HEK293 (cell line): ENCODE results near the gene ITPA.

Source experiments
- CTCF ChIA-PET: fragments of 350-600 bp; formaldehyde crosslinking; extraction: SDS; loops from one replicate; lab custom pipeline; 2021; ENCODE audit warnings: antibody characterized with exemption; lab: Yijun Ruan, JAX
- POLR2A ChIA-PET: fragments of 300-600 bp; formaldehyde crosslinking; extraction: SDS; loops from one replicate; lab custom pipeline; 2020; ENCODE audit warnings: antibody characterized with exemption, inconsistent platforms; lab: Yijun Ruan, JAX
- H3K27ac ChIP-seq: fragments of 200-500 bp; sonication (Bioruptor generic); 2 replicates; pipeline ENCODE4 v1.5.1; 2014; ENCODE audit warnings: low read depth, low read length, control low read depth, inconsistent platforms; ENCODE audit errors: extremely low read depth
- H3K36me3 ChIP-seq, 2 experiments: fragments of 200-500 bp in 1 of 2; sonication (Bioruptor generic) in 1 of 2; 1 replicate in 1 of 2; 2 replicates in 1 of 2; pipeline ENCODE4 v1.5.1; 2014 to 2017; ENCODE audit warnings: inconsistent platforms in 2 of 2, low read length in 2 of 2; ENCODE audit not compliant: control insufficient read depth in 2 of 2, insufficient read depth in 1 of 2
- H3K4me1 ChIP-seq: fragments of 200-500 bp; sonication (Bioruptor generic); 2 replicates; pipeline ENCODE4 v1.5.1; 2014; ENCODE audit warnings: mild to moderate bottlenecking, low read length, inconsistent platforms; ENCODE audit not compliant: control insufficient read depth, insufficient read depth
- H3K4me3 ChIP-seq: 2 replicates; pipeline ENCODE4 v1.5.1; 2011; ENCODE audit warnings: low read depth, mild to moderate bottlenecking, control low read depth, low read length, moderate library complexity
- H3K9me3 ChIP-seq: fragments of 200-500 bp; sonication (Bioruptor generic); 2 replicates; pipeline ENCODE4 v1.5.1; 2014; ENCODE audit warnings: low read depth, low read length, inconsistent platforms; ENCODE audit not compliant: control insufficient read depth, insufficient read depth
- ELK4 ChIP-seq: IDR thresholded peaks from 2 replicates; pipeline ENCODE4 v1.6.1; 2011; ENCODE audit warnings: mild to moderate bottlenecking, low read depth, low read length, borderline replicate concordance
- GLI2 ChIP-seq: fragments of 450-650 bp; formaldehyde crosslinking; IDR thresholded peaks from 2 replicates; pipeline ENCODE4; 2017; ENCODE audit warnings: missing biosample characterization, missing genetic modification characterization, low read depth, borderline replicate concordance
- IKZF3 ChIP-seq: fragments of 450-650 bp; IDR thresholded peaks from 2 replicates; pipeline ENCODE4 v1.5.0; 2018; ENCODE audit warnings: missing biosample characterization, mild to moderate bottlenecking, missing genetic modification characterization, moderate library complexity
- KLF7 ChIP-seq: fragments of 450-650 bp; formaldehyde crosslinking; IDR thresholded peaks from 2 replicates; pipeline ENCODE4 v1.5.1; 2016; ENCODE audit warnings: missing biosample characterization, missing genetic modification characterization, borderline replicate concordance
- KLF8 ChIP-seq: fragments of 450-650 bp; formaldehyde crosslinking; IDR thresholded peaks from 2 replicates; pipeline ENCODE4 v1.5.1; 2016; ENCODE audit warnings: missing biosample characterization, missing genetic modification characterization
- KLF9 ChIP-seq: fragments of 450-650 bp; formaldehyde crosslinking; IDR thresholded peaks from 2 replicates; pipeline ENCODE4 v1.5.1; 2016; ENCODE audit warnings: missing biosample characterization, missing genetic modification characterization, low read depth
- MZF1 ChIP-seq: fragments of 450-650 bp; formaldehyde crosslinking; IDR thresholded peaks from 2 replicates; pipeline ENCODE4 v1.5.1; 2017; ENCODE audit warnings: missing biosample characterization, missing genetic modification characterization, borderline replicate concordance
- PATZ1 ChIP-seq: fragments of 450-650 bp; formaldehyde crosslinking; IDR thresholded peaks from 2 replicates; pipeline ENCODE4 v1.5.1; 2016; ENCODE audit warnings: missing biosample characterization, missing genetic modification characterization
- PRDM1 ChIP-seq: fragments of 450-650 bp; formaldehyde crosslinking; IDR thresholded peaks from 2 replicates; pipeline ENCODE4; 2016; ENCODE audit warnings: missing biosample characterization, missing genetic modification characterization
- SETDB1 ChIP-seq: IDR thresholded peaks from one replicate; pipeline ENCODE4 v1.6.1; 2017; ENCODE audit warnings: mild to moderate bottlenecking, low read length, moderate library complexity, mixed read lengths; ENCODE audit not compliant: insufficient read length
- SP2 ChIP-seq: fragments of 450-650 bp; formaldehyde crosslinking; IDR thresholded peaks from 2 replicates; pipeline ENCODE4 v1.5.1; 2016; ENCODE audit warnings: missing biosample characterization, missing genetic modification characterization
- SP3 ChIP-seq: fragments of 450-650 bp; formaldehyde crosslinking; IDR thresholded peaks from 2 replicates; pipeline ENCODE4 v1.5.1; 2016; ENCODE audit warnings: missing biosample characterization, missing genetic modification characterization
- SP7 ChIP-seq: fragments of 450-650 bp; formaldehyde crosslinking; IDR thresholded peaks from 2 replicates; pipeline ENCODE4 v1.5.1; 2016; ENCODE audit warnings: missing biosample characterization, missing genetic modification characterization
- ZBTB10 ChIP-seq: fragments of 450-650 bp; formaldehyde crosslinking; IDR thresholded peaks from 2 replicates; pipeline ENCODE4 v1.5.1; 2016; ENCODE audit warnings: missing biosample characterization, missing genetic modification characterization
- ZBTB20 ChIP-seq: fragments of 450-650 bp; formaldehyde crosslinking; IDR thresholded peaks from 2 replicates; pipeline ENCODE4 v1.5.1; 2016; ENCODE audit warnings: missing biosample characterization, missing genetic modification characterization
- ZBTB7A ChIP-seq: fragments of 450-650 bp; formaldehyde crosslinking; IDR thresholded peaks from 2 replicates; pipeline ENCODE4 v1.5.1; 2016; ENCODE audit warnings: low read depth, missing biosample characterization, missing genetic modification characterization
- ZBTB8A ChIP-seq: fragments of 450-650 bp; formaldehyde crosslinking; IDR thresholded peaks from 2 replicates; pipeline ENCODE4 v1.5.1; 2016; ENCODE audit warnings: missing biosample characterization, missing genetic modification characterization
- ZNF155 ChIP-seq: fragments of 450-650 bp; formaldehyde crosslinking; IDR thresholded peaks from 2 replicates; pipeline ENCODE4 v1.5.1; 2016; ENCODE audit warnings: missing biosample characterization, missing genetic modification characterization
- ZNF335 ChIP-seq: fragments of 450-650 bp; formaldehyde crosslinking; conservative IDR thresholded peaks from 2 replicates; pipeline ENCODE4 v1.5.1; 2016; ENCODE audit warnings: missing biosample characterization, missing genetic modification characterization
- ZNF341 ChIP-seq: fragments of 450-650 bp; formaldehyde crosslinking; IDR thresholded peaks from 2 replicates; pipeline ENCODE4; 2016; ENCODE audit warnings: low read depth, missing biosample characterization, missing genetic modification characterization
- ZNF366 ChIP-seq: fragments of 450-650 bp; formaldehyde crosslinking; conservative IDR thresholded peaks from 2 replicates; pipeline ENCODE4 v1.5.1; 2016; ENCODE audit warnings: missing biosample characterization, missing genetic modification characterization
- ZNF530 ChIP-seq: fragments of 450-650 bp; formaldehyde crosslinking; IDR thresholded peaks from 2 replicates; pipeline ENCODE4 v1.5.1; 2016; ENCODE audit warnings: low read depth, missing biosample characterization, missing genetic modification characterization
- ZNF623 ChIP-seq: fragments of 450-650 bp; formaldehyde crosslinking; IDR thresholded peaks from 2 replicates; pipeline ENCODE4 v1.5.1; 2016; ENCODE audit warnings: missing biosample characterization, missing genetic modification characterization
- ZNF658 ChIP-seq: fragments of 450-650 bp; formaldehyde crosslinking; IDR thresholded peaks from 2 replicates; pipeline ENCODE4; 2016; ENCODE audit warnings: missing biosample characterization, missing genetic modification characterization
- ZNF692 ChIP-seq: fragments of 450-650 bp; formaldehyde crosslinking; IDR thresholded peaks from 2 replicates; pipeline ENCODE4 v1.5.1; 2016; ENCODE audit warnings: missing biosample characterization, missing genetic modification characterization
- ZNF768 ChIP-seq: fragments of 450-650 bp; formaldehyde crosslinking; IDR thresholded peaks from 2 replicates; pipeline ENCODE4 v1.5.1; 2018; ENCODE audit warnings: missing biosample characterization, mild to moderate bottlenecking, missing genetic modification characterization
- ZNF777 ChIP-seq: fragments of 450-650 bp; formaldehyde crosslinking; IDR thresholded peaks from 2 replicates; pipeline ENCODE4 v1.5.1; 2017; ENCODE audit warnings: missing biosample characterization, missing genetic modification characterization, borderline replicate concordance
- ZSCAN16 ChIP-seq: fragments of 450-650 bp; formaldehyde crosslinking; IDR thresholded peaks from 2 replicates; pipeline ENCODE4 v1.5.1; 2016; ENCODE audit warnings: missing biosample characterization, missing genetic modification characterization
- TF ChIP-seq, protein P1 (sequence below): fragments of 450-650 bp; formaldehyde crosslinking; IDR thresholded peaks from 2 replicates; pipeline ENCODE4 v1.5.1; 2016; ENCODE audit warnings: missing biosample characterization, missing genetic modification characterization

ITPA gene

GRCh38 chr20:3209257-3209945 is at the start of gene ITPA:
ITPA (plus strand) TSS chr20:3209498; CDS start chr20:3209552, 54 bp downstream.
- peaks cover 12% of the 10 kb centered on the region for H3K4me1 ChIP-seq
- CTCF ChIA-PET, result interaction anchor here (1.2 to 3.1 kb wide), 3 partner anchors 9 to 156 kb away, joined by 3 to 21 read pairs (median 6); no protein-coding TSS in a partner anchor
- H3K9me3 ChIP-seq, result no peaks in the 10 kb centered on the region
- POLR2A ChIA-PET, result interaction anchor here (1.3 to 1.5 kb wide), 3 partner anchors 18 to 49 kb away, joined by 3 to 9 read pairs (median 5); partner anchors contain the start of genes FASTKD5 and UBOX5
- peak within 1 kb of the TSS; percentile 61 for H3K27ac ChIP-seq
- peaks cover 3 to 14% of the 10 kb centered on the region in 2 experiments; a peak in 2 of 3 replicates for H3K36me3 ChIP-seq
- H3K4me3 ChIP-seq, result peak within 1 kb of the TSS; percentile 69
- TF ChIP-seq ZNF530 (tag by site-specific recombination) (no peak), ZNF623 (no peak), ZNF366 (tag by site-specific recombination) (no peak), KLF9 (peak; percentile 91), GLI2 (tag by site-specific recombination) (no peak), KLF8 (peak; percentile 80), ZBTB10 (tag by site-specific recombination) (peak; percentile 71), PATZ1 (tag by site-specific recombination) (peak; percentile 59), SP3 (tag by site-specific recombination) (peak; percentile 76), ZNF777 (tag by site-specific recombination) (peak; percentile 65; the same call in 1 of the 2 replicates), ZNF768 (tag by site-specific recombination) (no peak; the same call in 1 of the 2 replicates), KLF7 (tag by site-specific recombination) (peak; percentile 40; the same call in 1 of the 2 replicates), ZNF692 (tag by site-specific recombination) (peak; percentile 58), ZBTB7A (tag by site-specific recombination) (peak; percentile 89; the same call in 1 of the 2 replicates), ZNF335 (tag by site-specific recombination) (peak; percentile 96), ZSCAN16 (tag by site-specific recombination) (peak; percentile 13; the same call in 1 of the 2 replicates), IKZF3 (tag by site-specific recombination) (no peak), PRDM1 (no peak), MZF1 (no peak), ELK4 (no peak; the same call in 1 of the 2 replicates), SETDB1 (no peak), SP2 (tag by site-specific recombination) (peak; percentile 86), ZBTB20 (tag by site-specific recombination) (peak; percentile 47; the same call in 1 of the 2 replicates), SP7 (tag by site-specific recombination) (peak; percentile 36; the same call in 1 of the 2 replicates), ZNF341 (tag by site-specific recombination) (peak; percentile 32; the same call in 1 of the 2 replicates), ZBTB8A (tag by site-specific recombination) (peak; percentile 57), ZNF658 (tag by site-specific recombination) (no peak), ZNF155 (tag by site-specific recombination) (no peak)
- TF ChIP-seq, protein P1, sequence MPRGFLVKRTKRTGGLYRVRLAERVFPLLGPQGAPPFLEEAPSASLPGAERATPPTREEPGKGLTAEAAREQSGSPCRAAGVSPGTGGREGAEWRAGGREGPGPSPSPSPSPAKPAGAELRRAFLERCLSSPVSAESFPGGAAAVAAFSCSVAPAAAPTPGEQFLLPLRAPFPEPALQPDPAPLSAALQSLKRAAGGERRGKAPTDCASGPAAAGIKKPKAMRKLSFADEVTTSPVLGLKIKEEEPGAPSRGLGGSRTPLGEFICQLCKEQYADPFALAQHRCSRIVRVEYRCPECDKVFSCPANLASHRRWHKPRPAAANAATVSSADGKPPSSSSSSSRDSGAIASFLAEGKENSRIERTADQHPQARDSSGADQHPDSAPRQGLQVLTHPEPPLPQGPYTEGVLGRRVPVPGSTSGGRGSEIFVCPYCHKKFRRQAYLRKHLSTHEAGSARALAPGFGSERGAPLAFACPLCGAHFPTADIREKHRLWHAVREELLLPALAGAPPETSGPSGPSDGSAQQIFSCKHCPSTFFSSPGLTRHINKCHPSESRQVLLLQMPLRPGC (tag by site-specific recombination), result no peak
